Measurements from ENCODE around the gene ARHGEF19. TPM values are rescaled to one million over a fixed set of nuclear protein-coding genes. Genes with fewer than 3 reads are reported as not detected.

ARHGEF19 gene
- total and polyA plus RNA-seq, 9 of the 15 experiments (the other 6 are each of a cell fraction or from before 2014, with no cell fraction given), result 0.73 to 21.0 (median 5.2) TPM

DNA sequence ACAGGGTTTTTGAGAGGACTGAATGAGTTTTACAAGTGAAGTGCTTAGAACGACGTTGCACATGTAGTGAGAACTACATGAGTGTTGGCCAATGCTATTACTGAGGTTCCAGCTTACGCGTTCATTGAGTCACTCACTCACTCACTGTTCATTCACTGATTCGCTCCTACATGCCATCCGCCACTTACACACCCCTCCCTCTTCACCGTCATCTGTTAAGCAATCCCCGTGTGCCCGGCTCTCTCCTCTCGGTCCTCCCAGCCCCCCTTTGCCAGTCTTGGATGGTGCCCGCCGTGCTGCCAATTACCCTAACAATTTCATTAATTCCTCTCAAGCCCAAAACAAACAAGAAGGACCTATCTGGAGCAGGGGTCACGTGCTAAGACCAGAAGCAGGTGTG is 29.3 kb downstream of the ARHGEF19 start:
- no peak overlapping the region for H3K27ac ChIP-seq (ENCODE audit: extremely low read depth, low read depth, low read length)
- no peaks in the 10 kb centered on the region for H3K9me1 ChIP-seq (ENCODE audit: control insufficient read depth, insufficient read depth, low read length)
- ATAC-seq (no peak), FAIRE-seq (no peak), DNase-seq (ENCODE audit: extremely low read depth in 1 of 4, low spot score in 3 of 4) (no peak)
- 51% methylated on average over 10 of the region's 13 CpGs for WGBS (ENCODE audit: insufficient coverage, low coverage, missing lambda C conversion rate)
- H3K36me3 ChIP-seq (ENCODE audit: control insufficient read depth, insufficient read depth, low read length), result no peaks in the 10 kb centered on the region
- BruUV-seq (replicated peaks), result no TSS peak
- H3K79me2 ChIP-seq (ENCODE audit: control insufficient read depth, insufficient read depth, low read length), result no peaks in the 10 kb centered on the region
- in situ Hi-C loops (cut with MboI) (no loop called here), intact Hi-C loops (cut with micrococcal nuclease) (no loop called here)
- no peaks in the 10 kb centered on the region for H3K9me3 ChIP-seq (replicated peaks; ENCODE audit: control insufficient read depth, insufficient read depth, low read depth, low read length)
- ChIA-PET POLR2A (interaction anchor here (1.3 kb wide), 1 partner anchor 40 kb away, joined by 4 read pairs; no protein-coding TSS in a partner anchor), CTCF (ENCODE audit: low intra/inter-chr PET ratio) (interaction anchor here (7.5 kb wide), 1 partner anchor 103 kb away, joined by 208 read pairs; no protein-coding TSS in a partner anchor)
- no peak overlapping the region for H2AFZ ChIP-seq (ENCODE audit: low read depth, low read length)
- H3K9ac ChIP-seq (ENCODE audit: insufficient read depth in 1 of 2, low read depth in 2 of 2, low read length in 2 of 2), result no peak overlapping the region
- peaks cover 0 to 26% of the 10 kb centered on the region in 2 experiments; a peak in 3 of 5 replicates for H3K4me1 ChIP-seq (replicated peaks in 1 of 2; ENCODE audit: control insufficient read depth in 2 of 2, insufficient read depth in 2 of 2, low read length in 2 of 2)
- H3K4me2 ChIP-seq (ENCODE audit: insufficient read depth, low read length), result no peak overlapping the region
- no peaks in the 10 kb centered on the region for H4K20me1 ChIP-seq (replicated peaks; ENCODE audit: control insufficient read depth, insufficient read depth, low read length)
- TF ChIP-seq, protein P1, sequence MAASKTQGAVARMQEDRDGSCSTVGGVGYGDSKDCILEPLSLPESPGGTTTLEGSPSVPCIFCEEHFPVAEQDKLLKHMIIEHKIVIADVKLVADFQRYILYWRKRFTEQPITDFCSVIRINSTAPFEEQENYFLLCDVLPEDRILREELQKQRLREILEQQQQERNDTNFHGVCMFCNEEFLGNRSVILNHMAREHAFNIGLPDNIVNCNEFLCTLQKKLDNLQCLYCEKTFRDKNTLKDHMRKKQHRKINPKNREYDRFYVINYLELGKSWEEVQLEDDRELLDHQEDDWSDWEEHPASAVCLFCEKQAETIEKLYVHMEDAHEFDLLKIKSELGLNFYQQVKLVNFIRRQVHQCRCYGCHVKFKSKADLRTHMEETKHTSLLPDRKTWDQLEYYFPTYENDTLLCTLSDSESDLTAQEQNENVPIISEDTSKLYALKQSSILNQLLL (CRISPR knock-in tag; IDR thresholded peaks at IDR 0.05; ENCODE audit: borderline replicate concordance), result no peak
- TF ChIP-seq ATF1 (CRISPR knock-in tag; IDR thresholded peaks at IDR 0.05), result no peak
- TF ChIP-seq ATF1 (tag; IDR thresholded peaks at IDR 0.05), result no peak
- TF ChIP-seq, protein P2, sequence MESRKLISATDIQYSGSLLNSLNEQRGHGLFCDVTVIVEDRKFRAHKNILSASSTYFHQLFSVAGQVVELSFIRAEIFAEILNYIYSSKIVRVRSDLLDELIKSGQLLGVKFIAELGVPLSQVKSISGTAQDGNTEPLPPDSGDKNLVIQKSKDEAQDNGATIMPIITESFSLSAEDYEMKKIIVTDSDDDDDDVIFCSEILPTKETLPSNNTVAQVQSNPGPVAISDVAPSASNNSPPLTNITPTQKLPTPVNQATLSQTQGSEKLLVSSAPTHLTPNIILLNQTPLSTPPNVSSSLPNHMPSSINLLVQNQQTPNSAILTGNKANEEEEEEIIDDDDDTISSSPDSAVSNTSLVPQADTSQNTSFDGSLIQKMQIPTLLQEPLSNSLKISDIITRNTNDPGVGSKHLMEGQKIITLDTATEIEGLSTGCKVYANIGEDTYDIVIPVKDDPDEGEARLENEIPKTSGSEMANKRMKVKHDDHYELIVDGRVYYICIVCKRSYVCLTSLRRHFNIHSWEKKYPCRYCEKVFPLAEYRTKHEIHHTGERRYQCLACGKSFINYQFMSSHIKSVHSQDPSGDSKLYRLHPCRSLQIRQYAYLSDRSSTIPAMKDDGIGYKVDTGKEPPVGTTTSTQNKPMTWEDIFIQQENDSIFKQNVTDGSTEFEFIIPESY (CRISPR knock-in tag; IDR thresholded peaks at IDR 0.05), result peak; percentile 43; the same call in 1 of the 2 replicates
- no peak for TF ChIP-seq CHD4 (IDR thresholded peaks at IDR 0.05; ENCODE audit: insufficient read depth, insufficient replicate concordance, low read depth, low read length, poor library complexity, severe bottlenecking)
- TF ChIP-seq ZNF644 (tag; IDR thresholded peaks at IDR 0.05; ENCODE audit: low read depth), result no peak
- no peak for TF ChIP-seq GABPB2 (CRISPR knock-in tag; conservative IDR thresholded peaks at IDR 0.05)
- TF ChIP-seq JUN (IDR thresholded peaks at IDR 0.05; ENCODE audit: borderline replicate concordance, low read depth, low read length), result no peak
- TF ChIP-seq JUN (CRISPR knock-in tag; IDR thresholded peaks at IDR 0.05; ENCODE audit: borderline replicate concordance), result no peak
- TF ChIP-seq DIDO1 (tag; IDR thresholded peaks at IDR 0.05; ENCODE audit: low read depth), result no peak
- no peak for TF ChIP-seq ZNF316 (IDR thresholded peaks at IDR 0.05)
- peak; percentile 82 for TF ChIP-seq ZNF24 (IDR thresholded peaks at IDR 0.05)
- no peak for TF ChIP-seq GTF2A2 (tag; IDR thresholded peaks at IDR 0.05)
- no peak for TF ChIP-seq ZNF696 (CRISPR knock-in tag; conservative IDR thresholded peaks at IDR 0.05)
- TF ChIP-seq KDM4B (IDR thresholded peaks at IDR 0.05; ENCODE audit: borderline replicate concordance in 2 of 2, low read depth in 1 of 2), result no peak
- no peak for TF ChIP-seq TRIM28 (IDR thresholded peaks at IDR 0.05)
- no peak for TF ChIP-seq ZNF217 (CRISPR knock-in tag; IDR thresholded peaks at IDR 0.05)
- no peak overlapping the region for H3K4me3 ChIP-seq
- no peaks in the 10 kb centered on the region for H3K27me3 ChIP-seq (ENCODE audit: control insufficient read depth in 2 of 2, insufficient read depth in 2 of 2, low read length in 2 of 2)

Measured in K562 (cell line).